NCI-H187 treated with DMSO at 0.1 percent for 48 hours (cell line): Measurements from ENCODE around the gene EIF4G2.

Experiments used
- DNase-seq: peaks from one replicate; lab custom pipeline; 2025; lab: John Stamatoyannopoulos, UW

EIF4G2 gene

DNA sequence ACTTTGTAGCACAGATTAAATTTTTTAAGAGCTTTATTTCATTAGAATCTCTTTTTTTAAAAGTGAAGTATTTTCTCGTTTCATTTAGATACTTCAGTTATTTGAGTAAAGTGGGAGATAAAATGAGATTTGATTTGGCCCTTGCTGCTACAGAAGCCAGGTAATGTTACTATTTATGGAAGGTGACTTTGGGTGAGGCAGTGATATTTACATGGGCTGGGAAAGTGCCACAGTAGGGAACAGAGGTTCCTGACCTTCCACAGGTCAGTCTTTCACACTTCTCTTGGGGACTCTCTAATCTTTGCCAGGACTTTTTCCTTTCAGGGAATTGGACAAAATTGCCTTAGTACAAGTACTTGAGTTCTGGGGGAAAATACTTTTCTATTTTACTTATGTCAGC, 37.3 kb downstream of the EIF4G2 start:
- no peak for DNase-seq

GRCh38 chr11:10770626-10771254, 38.0 kb downstream of the EIF4G2 start:
- DNase-seq: no peak

- no peak for DNase-seq
Measured at GRCh38 chr11:10764412-10764811, 44.3 kb downstream of the EIF4G2 start.

DNA sequence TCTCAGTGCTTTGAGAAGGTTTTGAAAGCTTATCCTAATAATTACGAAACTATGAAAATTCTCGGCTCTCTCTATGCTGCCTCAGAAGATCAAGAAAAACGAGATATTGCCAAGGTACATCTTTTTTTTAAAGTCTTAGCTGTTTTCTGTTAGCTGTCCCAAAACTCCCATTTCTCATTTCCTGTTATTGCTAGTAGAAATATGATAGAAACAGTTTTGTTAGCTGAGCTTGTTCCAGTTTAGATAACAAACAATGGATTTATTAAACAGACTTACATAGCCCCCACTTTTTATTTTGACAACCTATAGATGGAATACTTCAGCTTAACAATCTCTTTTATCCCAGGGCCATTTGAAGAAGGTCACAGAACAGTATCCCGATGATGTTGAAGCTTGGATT, 45.0 kb downstream of the EIF4G2 start:
- no peak for DNase-seq

DNA sequence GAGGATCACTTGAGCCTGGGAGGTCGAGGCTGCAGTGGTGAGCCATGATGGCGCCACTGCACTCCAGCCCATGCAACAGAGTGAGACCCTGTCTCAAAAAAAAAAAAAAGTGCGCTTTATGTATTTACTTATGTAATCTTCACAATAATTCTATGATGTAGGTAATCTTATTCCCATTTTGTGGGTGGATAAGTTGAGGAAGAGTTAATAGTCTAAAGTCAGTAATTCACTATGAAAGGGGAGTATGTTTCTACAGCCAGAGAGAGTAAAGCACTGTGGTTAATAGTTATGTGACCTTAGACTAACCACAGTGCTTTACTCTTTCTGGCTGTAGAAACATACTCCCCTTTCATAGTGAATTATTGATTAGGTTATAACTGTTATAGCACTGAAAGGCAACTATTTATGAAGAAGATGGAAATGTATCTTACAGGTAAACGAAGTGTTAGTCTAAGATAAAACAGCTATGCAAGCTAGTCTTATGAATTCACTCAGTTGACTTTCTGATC, 45.8 kb downstream of the EIF4G2 start:
- no peak for DNase-seq

- no peak for DNase-seq
Measured at GRCh38 chr11:10762185-10762584, 46.5 kb downstream of the EIF4G2 start.

- no peak for DNase-seq
Measured at GRCh38 chr11:10761085-10761698, 47.5 kb downstream of the EIF4G2 start.

DNA sequence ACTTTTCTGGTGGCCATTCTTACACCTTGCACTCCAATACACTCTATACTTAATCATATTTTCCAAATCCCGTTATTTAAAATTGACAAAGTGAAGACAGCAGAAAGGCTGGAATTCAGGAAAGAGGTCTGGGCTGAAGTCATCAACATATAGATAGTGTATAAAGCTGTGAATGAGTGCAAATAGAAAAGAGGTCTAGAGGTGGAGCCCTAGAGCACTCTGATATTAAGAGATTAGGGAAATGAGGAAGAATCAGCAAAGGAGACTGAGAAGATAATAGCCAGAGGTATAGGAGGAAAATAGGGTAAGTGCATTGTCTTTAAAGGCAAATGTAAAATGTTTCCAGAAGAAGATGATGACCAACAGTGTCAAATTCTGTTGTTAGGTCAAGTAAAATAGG, 49.8 kb downstream of the EIF4G2 start:
- DNase-seq: no peak

GRCh38 chr11:10752486-10752885, 56.2 kb downstream of the EIF4G2 start:
- DNase-seq: no peak

DNA sequence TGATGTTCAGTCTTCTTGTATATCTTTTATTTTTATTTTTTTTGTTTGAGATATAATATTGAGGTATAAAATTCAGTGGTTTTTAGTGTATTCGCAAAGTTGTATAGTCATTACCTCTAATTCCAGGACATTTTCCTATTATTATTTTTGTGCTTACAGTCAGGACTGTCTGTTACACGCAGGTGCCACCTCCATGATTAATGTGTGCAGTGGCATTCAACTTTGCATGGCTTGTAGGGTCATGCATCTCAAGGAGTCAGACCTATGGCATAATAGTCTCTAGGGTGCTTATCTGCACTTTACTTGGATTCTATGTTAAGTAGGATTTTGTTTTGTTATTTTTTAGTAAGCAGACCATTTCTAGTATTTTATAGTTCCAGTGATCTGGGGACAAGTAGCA, 56.7 kb downstream of the EIF4G2 start:
- DNase-seq: no peak

DNA sequence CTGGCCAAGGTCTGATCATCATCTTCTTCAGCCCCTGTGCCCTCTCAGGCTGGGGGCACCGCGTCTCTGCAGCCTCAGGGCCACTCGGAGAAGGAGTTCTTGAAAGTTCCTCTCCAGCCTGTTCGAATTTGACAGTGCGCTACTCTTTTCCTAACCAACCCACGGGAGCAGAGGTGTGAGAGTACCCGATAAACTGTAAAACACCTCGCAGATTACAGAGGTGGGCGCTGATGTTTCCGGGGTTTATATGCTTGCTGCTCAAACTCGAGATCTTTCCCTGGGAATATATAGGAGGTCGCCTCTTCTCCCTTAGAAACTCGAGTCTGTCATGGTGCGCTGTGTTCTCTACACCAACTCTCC, 57.2 kb downstream of the EIF4G2 start:
- DNase-seq: no peak

GRCh38 chr11:10750838-10751580, 57.7 kb downstream of the EIF4G2 start, which contains the start of gene CTR9:
CTR9 (plus strand) TSS chr11:10751246; CDS start chr11:10751413, 167 bp downstream.
- DNase-seq: peak; percentile 76

DNA sequence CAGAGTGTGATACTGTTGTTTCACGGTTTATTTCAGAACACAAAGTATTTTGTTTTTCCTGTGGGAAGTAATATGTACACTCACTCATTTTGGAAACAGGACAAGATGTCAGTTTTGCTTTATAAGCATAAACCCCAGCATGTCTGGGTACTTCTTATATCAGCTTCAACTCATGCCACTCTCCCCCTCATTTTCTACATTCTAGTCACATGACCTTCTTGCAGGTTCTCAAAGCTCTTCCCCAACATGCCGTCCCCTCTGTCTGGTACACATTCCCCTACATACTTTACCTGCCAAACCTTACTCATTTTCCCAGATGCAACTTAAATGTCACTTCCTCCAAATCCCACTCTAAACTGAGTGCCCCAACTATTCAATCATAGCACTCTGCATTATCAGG, 59.2 kb downstream of the EIF4G2 start:
- no peak for DNase-seq

GRCh38 chr11:10747733-10748132, 61.0 kb downstream of the EIF4G2 start:
- DNase-seq: no peak
